Ishikawa (cell line): ENCODE results near the gene KCNA5.

Source experiments
- CREB1 ChIP-seq: IDR thresholded peaks from 2 replicates; pipeline ENCODE4 v1.6.1; 2012; ENCODE audit warnings: low read depth
- EGR1 ChIP-seq: IDR thresholded peaks from 2 replicates; pipeline ENCODE4 v1.6.1; 2012
- TAF1 ChIP-seq: IDR thresholded peaks from 2 replicates; pipeline ENCODE4 v1.6.1; 2012; ENCODE audit warnings: low read depth, mild to moderate bottlenecking
- TEAD4 ChIP-seq: IDR thresholded peaks from 2 replicates; pipeline ENCODE4 v1.6.1; 2012
- YY1 ChIP-seq: IDR thresholded peaks from 2 replicates; pipeline ENCODE4 v1.6.1; 2012; ENCODE audit warnings: low read depth
- TF ChIP-seq, protein P1 (sequence below): IDR thresholded peaks from 2 replicates; pipeline ENCODE4 v1.6.1; 2012; ENCODE audit warnings: low read depth, mild to moderate bottlenecking
- TF ChIP-seq, protein P2 (sequence below): IDR thresholded peaks from 2 replicates; pipeline ENCODE4 v1.6.1; 2012
- TF ChIP-seq, protein P3 (sequence below): IDR thresholded peaks from 2 replicates; pipeline ENCODE4 v1.6.1; 2012

DNA sequence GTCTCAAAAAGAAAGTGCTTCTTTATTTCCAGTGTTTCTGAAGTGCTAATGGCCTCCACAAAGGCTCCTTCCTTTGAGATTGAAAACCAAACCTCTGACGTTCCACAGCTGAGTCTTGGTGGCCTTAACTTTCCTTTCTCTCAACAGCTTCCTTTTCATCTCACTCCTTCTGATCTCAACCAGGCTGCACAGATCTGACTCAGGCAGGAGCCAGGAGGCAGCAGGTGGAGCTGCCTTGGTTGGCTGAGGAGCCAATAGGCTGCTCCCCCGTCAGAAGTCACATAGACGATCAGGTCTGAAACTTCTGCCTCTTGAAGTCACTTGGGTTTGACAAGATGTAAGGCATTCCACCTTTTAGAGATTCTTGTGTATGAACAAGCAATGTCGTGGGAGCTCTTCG lies 9.1 kb upstream of the KCNA5 start:
- TF ChIP-seq TAF1 (no peak), TEAD4 (no peak), YY1 (no peak), EGR1 (no peak), CREB1 (no peak)
- TF ChIP-seq, protein P1, sequence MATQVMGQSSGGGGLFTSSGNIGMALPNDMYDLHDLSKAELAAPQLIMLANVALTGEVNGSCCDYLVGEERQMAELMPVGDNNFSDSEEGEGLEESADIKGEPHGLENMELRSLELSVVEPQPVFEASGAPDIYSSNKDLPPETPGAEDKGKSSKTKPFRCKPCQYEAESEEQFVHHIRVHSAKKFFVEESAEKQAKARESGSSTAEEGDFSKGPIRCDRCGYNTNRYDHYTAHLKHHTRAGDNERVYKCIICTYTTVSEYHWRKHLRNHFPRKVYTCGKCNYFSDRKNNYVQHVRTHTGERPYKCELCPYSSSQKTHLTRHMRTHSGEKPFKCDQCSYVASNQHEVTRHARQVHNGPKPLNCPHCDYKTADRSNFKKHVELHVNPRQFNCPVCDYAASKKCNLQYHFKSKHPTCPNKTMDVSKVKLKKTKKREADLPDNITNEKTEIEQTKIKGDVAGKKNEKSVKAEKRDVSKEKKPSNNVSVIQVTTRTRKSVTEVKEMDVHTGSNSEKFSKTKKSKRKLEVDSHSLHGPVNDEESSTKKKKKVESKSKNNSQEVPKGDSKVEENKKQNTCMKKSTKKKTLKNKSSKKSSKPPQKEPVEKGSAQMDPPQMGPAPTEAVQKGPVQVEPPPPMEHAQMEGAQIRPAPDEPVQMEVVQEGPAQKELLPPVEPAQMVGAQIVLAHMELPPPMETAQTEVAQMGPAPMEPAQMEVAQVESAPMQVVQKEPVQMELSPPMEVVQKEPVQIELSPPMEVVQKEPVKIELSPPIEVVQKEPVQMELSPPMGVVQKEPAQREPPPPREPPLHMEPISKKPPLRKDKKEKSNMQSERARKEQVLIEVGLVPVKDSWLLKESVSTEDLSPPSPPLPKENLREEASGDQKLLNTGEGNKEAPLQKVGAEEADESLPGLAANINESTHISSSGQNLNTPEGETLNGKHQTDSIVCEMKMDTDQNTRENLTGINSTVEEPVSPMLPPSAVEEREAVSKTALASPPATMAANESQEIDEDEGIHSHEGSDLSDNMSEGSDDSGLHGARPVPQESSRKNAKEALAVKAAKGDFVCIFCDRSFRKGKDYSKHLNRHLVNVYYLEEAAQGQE, result no peak
- TF ChIP-seq, protein P2, sequence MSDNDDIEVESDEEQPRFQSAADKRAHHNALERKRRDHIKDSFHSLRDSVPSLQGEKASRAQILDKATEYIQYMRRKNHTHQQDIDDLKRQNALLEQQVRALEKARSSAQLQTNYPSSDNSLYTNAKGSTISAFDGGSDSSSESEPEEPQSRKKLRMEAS, result no peak
- TF ChIP-seq, protein P3, sequence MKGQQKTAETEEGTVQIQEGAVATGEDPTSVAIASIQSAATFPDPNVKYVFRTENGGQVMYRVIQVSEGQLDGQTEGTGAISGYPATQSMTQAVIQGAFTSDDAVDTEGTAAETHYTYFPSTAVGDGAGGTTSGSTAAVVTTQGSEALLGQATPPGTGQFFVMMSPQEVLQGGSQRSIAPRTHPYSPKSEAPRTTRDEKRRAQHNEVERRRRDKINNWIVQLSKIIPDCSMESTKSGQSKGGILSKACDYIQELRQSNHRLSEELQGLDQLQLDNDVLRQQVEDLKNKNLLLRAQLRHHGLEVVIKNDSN, result no peak
